HEK293 (cell line): ENCODE data around the gene AFDN.

Experiments used
- CTCF ChIP-seq: fragments of 450-650 bp; formaldehyde crosslinking; IDR thresholded peaks from 2 replicates; pipeline ENCODE4 v1.5.1; 2016; ENCODE audit warnings: missing biosample characterization, missing genetic modification characterization
- ZNF423 ChIP-seq: fragments of 450-650 bp; formaldehyde crosslinking; IDR thresholded peaks from 2 replicates; pipeline ENCODE4 v1.5.1; 2016; ENCODE audit warnings: missing biosample characterization, missing genetic modification characterization

- TF ChIP-seq CTCF (tag by site-specific recombination) (no peak), ZNF423 (tag by site-specific recombination) (no peak)
Observed at GRCh38 chr6:167793421-167793820, 33.3 kb upstream of the AFDN start.
